GM13976 (cell line): ENCODE measurements around the gene CSTB.

Experiments used
- DNase-seq: peaks from one replicate; pipeline ENCODE4 v3.0.0; 2012; ENCODE audit warnings: low spot score
- CTCF ChIP-seq: IDR thresholded peaks from 2 replicates; pipeline ENCODE4 v1.5.1; 2012; ENCODE audit warnings: borderline replicate concordance, mild to moderate bottlenecking; ENCODE audit not compliant: insufficient read depth; ENCODE audit errors: extremely low read depth, missing control alignments, control extremely low read depth
- in situ Hi-C: fragments of 300-500 bp; cut with MboI; formaldehyde crosslinking; loops from one replicate; pipeline ENCODE4 v1.12.0; 2022; ENCODE audit warnings: low sequenced_read_pairs, mixed read lengths, inconsistent platforms; ENCODE audit not compliant: unreplicated experiment

Gene CSTB

GRCh38 chr21:43783098-43783700 is 7.1 kb upstream of the CSTB start:
- no peak for DNase-seq
- TF ChIP-seq CTCF: no peak
- in situ Hi-C loops: no loop called here

- in situ Hi-C loops: no loop called here
- TF ChIP-seq CTCF: no peak
- no peak for DNase-seq
These were observed 6.5 kb upstream of the CSTB start for GRCh38 chr21:43782431-43783097.

- in situ Hi-C loops: no loop called here
- no peak for TF ChIP-seq CTCF
- DNase-seq: no peak
These were observed 5.7 kb upstream of the CSTB start for GRCh38 chr21:43781846-43782245.

GRCh38 chr21:43779660-43780059 is 3.6 kb upstream of the CSTB start:
- TF ChIP-seq CTCF: no peak
- in situ Hi-C loops: no loop called here
- DNase-seq: no peak

- DNase-seq: no peak
- in situ Hi-C loops: no loop called here
- no peak for TF ChIP-seq CTCF
These were observed 2.6 kb upstream of the CSTB start for GRCh38 chr21:43778469-43779335.

- no peak for TF ChIP-seq CTCF
- no peak for DNase-seq
- in situ Hi-C loops: no loop called here
These were observed 1.8 kb upstream of the CSTB start for GRCh38 chr21:43777953-43778352.
